Calu3 (cell line): ENCODE measurements around the gene SYCP2. TPM values are rescaled to one million over a fixed set of nuclear protein-coding genes. Genes with fewer than 3 reads are reported as not detected.
"Not testable (repeated sequence)": the region's sequence is repeated elsewhere in the genome, so short reads cannot be mapped to it uniquely, and the experiment has no call there.

Source experiments
- BruUV-seq: library from RNA; stranded (reverse); fragments of 400-500 nt; replicated peaks from 2 replicates; lab custom pipeline; 2021; lab: Mats Ljungman, UMichigan
- CTCF ChIA-PET: fragments of 300-600 bp; sonication (Branson Sonifier 250); formaldehyde crosslinking; loops from one replicate; lab custom pipeline; 2022; ENCODE audit warnings: antibody characterized with exemption; lab: Charles Lee
- DNase-seq: peaks from one replicate; pipeline ENCODE4 v3.0.0; 2022
- H3K27ac Mint-ChIP-seq: one replicate; pipeline ENCODE4 v1.8.0; 2022; ENCODE audit warnings: mixed read lengths; ENCODE audit not compliant: unreplicated experiment
- H3K27me3 Mint-ChIP-seq: one replicate; pipeline ENCODE4 v1.8.0; 2022; ENCODE audit warnings: mixed read lengths; ENCODE audit not compliant: unreplicated experiment
- H3K36me3 Mint-ChIP-seq: one replicate; pipeline ENCODE4 v1.8.0; 2022; ENCODE audit warnings: mild to moderate bottlenecking, moderate library complexity, mixed read lengths; ENCODE audit not compliant: insufficient read depth, unreplicated experiment
- H3K4me1 Mint-ChIP-seq: one replicate; pipeline ENCODE4 v1.8.0; 2022; ENCODE audit warnings: mild to moderate bottlenecking, low read depth, mixed read lengths; ENCODE audit not compliant: unreplicated experiment
- H3K4me3 Mint-ChIP-seq: one replicate; pipeline ENCODE4 v1.8.0; 2022; ENCODE audit warnings: mild to moderate bottlenecking, low read depth, moderate library complexity, mixed read lengths; ENCODE audit not compliant: unreplicated experiment
- H3K9me3 Mint-ChIP-seq: one replicate; pipeline ENCODE4 v1.8.0; 2022; ENCODE audit warnings: low read depth, mixed read lengths; ENCODE audit not compliant: unreplicated experiment
- CTCF ChIP-seq: fragments of 200-600 bp; IDR thresholded peaks from one replicate; pipeline ENCODE4 v1.8.0; 2022; ENCODE audit warnings: antibody characterized with exemption; ENCODE audit not compliant: unreplicated experiment
- intact Hi-C: fragments of 100-400 bp; cut with micrococcal nuclease; formaldehyde crosslinking; loops from one replicate; pipeline ENCODE4 v1.10.0; 2022; ENCODE audit not compliant: unreplicated experiment
- total RNA-seq: library from RNA; stranded (reverse); gene quantifications from 2 replicates; pipeline ENCODE4 v1.2.3, GENCODE V29; 2022

Gene SYCP2
- total RNA-seq, 1 experiment from 2014 or later: 56.0 TPM

DNA sequence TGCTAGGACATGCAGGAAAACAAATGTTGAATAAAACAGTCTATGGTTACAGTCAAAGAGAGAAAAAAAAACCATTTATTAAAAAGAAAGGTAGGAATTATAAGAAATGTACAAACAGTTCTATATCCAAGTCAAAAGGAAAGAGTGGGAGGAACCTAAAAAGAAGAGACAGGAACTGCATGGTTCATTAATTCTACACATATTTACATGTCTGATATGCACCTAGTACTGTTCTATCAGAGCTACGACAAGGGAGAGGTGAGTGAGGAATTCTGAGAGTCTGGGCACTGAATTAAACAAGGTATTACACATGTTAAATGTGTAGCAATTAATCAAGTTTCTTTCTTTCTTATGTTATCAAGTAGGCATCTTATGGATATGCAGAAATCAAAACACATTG, 41.9 kb downstream of the SYCP2 start:
- peaks cover 7% of the 10 kb centered on the region for H3K36me3 Mint-ChIP-seq
- H3K27me3 Mint-ChIP-seq: no peaks in the 10 kb centered on the region
- DNase-seq: no peak
- no peak for TF ChIP-seq CTCF
- no peak overlapping the region for H3K4me3 Mint-ChIP-seq
- H3K27ac Mint-ChIP-seq: peak overlapping the region; percentile 18
- BruUV-seq: no TSS peak
- H3K4me1 Mint-ChIP-seq: no peaks in the 10 kb centered on the region
- CTCF ChIA-PET: no interaction called here
- no peaks in the 10 kb centered on the region for H3K9me3 Mint-ChIP-seq
- intact Hi-C loops: no loop called here

DNA sequence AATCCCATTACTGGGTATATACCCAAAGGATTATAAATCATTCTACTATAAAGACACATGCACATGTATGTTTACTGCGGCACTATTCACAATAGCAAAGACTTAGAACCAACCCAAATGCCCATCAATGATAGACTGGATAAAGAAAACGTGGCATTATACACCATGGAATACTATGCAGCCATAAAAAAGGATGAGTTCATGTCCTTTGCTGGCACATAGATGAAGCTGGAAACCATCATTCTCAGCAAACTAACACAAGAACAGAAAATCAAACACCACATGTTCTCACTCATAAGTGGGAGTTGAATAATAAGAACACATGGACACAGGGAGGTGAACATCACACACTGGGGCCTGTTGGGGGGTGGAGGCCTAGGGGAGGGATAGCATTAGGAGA, 43.4 kb downstream of the SYCP2 start:
- H3K36me3 Mint-ChIP-seq, CTCF ChIA-PET, BruUV-seq, H3K27me3 Mint-ChIP-seq, H3K27ac Mint-ChIP-seq, DNase-seq, H3K9me3 Mint-ChIP-seq, H3K4me1 Mint-ChIP-seq, H3K4me3 Mint-ChIP-seq, intact Hi-C loops: not testable (repeated sequence)

DNA sequence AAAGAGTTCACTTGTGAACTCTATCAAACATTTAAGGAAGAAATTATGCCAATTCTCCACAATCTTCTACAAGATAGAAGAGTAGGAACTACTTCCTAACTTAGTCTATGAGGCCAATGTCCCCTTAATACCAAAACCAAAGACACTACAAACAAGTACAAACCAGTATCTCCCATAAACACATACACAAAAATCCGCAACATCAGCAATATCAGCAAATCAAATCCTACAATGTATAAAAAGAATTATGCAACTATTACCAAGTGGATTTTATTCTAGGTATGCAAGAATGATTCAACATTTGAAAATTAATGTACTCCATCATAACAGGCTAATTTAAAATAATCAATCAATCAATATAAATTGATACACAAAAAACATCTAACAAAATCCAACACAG, 45.4 kb downstream of the SYCP2 start:
- no peak for DNase-seq
- intact Hi-C loops: no loop called here
- no peaks in the 10 kb centered on the region for H3K4me1 Mint-ChIP-seq
- H3K9me3 Mint-ChIP-seq: no peaks in the 10 kb centered on the region
- peaks cover 9% of the 10 kb centered on the region for H3K36me3 Mint-ChIP-seq
- H3K27me3 Mint-ChIP-seq: no peaks in the 10 kb centered on the region
- H3K4me3 Mint-ChIP-seq: no peak overlapping the region
- no TSS peak for BruUV-seq
- no peak overlapping the region for H3K27ac Mint-ChIP-seq
- CTCF ChIA-PET: no interaction called here
- no peak for TF ChIP-seq CTCF

DNA sequence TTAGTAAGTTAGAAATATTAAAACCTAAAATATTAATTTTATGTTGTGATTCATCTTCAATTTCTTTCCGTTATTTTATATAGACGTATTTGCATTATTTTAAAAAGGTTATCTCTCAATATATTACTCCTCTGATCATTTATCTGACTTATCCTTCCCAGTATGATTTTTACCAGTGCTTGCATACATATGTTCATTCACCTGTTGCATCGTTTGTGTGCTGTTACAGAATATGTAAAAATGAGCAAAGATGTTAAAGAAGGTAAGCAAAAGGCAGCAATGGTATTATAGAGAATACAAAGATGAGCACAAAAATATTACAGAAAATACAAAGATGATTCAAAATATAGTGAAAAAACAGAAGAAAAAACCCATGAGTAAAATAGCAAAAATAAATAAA, 48.9 kb downstream of the SYCP2 start:
- Mint-ChIP-seq H3K4me1 (no peaks in the 10 kb centered on the region), H3K36me3 (peaks cover 10% of the 10 kb centered on the region), H3K9me3 (no peaks in the 10 kb centered on the region), H3K27me3 (no peaks in the 10 kb centered on the region), H3K4me3 (no peak overlapping the region), H3K27ac (no peak overlapping the region)
- intact Hi-C loops: no loop called here
- no TSS peak for BruUV-seq
- TF ChIP-seq CTCF: no peak
- CTCF ChIA-PET: no interaction called here
- no peak for DNase-seq

DNA sequence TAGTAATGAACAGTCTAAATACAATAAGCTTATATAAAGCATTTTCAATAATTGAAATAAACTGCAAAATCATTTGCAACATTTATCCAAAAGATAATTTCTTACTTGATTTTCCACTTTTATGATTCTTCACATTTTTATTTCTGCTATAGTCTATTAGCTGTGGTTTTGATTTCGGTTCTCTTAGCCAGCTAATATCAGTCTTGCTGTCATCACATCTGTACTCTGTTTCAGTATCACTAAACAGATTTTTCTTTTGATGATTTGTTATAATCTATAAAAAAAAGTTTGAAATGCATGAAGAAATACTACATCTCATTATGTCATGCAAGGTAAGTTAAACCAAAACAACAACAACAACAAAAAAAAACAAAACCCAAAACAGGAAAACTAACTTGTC, 53.2 kb downstream of the SYCP2 start:
- Mint-ChIP-seq H3K9me3 (peaks cover 4% of the 10 kb centered on the region), H3K4me1 (no peaks in the 10 kb centered on the region), H3K36me3 (peaks cover 12% of the 10 kb centered on the region), H3K27ac (no peak overlapping the region), H3K4me3 (no peak overlapping the region), H3K27me3 (no peaks in the 10 kb centered on the region)
- CTCF ChIA-PET: interaction anchor here (0.9 kb wide), 1 partner anchor 17 kb away, joined by 3 read pairs; no protein-coding TSS in a partner anchor
- intact Hi-C loops: no loop called here
- no TSS peak for BruUV-seq
- TF ChIP-seq CTCF: no peak
- no peak for DNase-seq
